Measurements from ENCODE around the gene TBC1D9.

- TF ChIP-seq CTCF (IDR thresholded peaks at IDR 0.05; ENCODE audit: low read length) (no peak), EZH2 (IDR thresholded peaks at IDR 0.05; ENCODE audit: borderline replicate concordance, low read length) (no peak)
These were observed 2.9 kb downstream of the TBC1D9 start for GRCh38 chr4:140753329-140753728.
